GM21526 (cell line): ENCODE data around the gene FMNL2.

Experiments
- ATAC-seq: cut with Tn5 transposase; IDR thresholded peaks from one replicate; pipeline ENCODE4 v1.9.1; 2021; ENCODE audit warnings: moderate library complexity; ENCODE audit not compliant: unreplicated experiment, low FRiP score

Gene FMNL2

DNA sequence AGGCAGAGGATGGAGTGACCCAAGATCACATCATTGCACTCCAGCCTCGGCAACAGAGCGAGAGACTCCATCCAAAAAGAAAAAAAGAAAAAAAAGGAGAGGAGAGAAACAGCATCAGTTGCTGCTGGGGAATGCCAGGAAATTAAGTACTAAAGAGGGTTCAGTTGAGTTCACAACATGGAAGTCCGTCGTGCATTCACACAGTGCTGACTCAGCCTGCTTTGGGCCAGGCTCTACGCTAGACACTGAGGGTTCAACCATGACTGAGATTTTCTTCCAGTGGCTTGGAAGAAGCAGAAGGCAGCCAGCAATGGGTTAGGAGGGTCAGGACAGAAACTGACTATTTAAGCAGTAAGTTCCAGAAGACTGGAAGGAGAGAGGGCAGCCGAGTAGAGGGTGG lies 108.8 kb downstream of the FMNL2 start:
- no peak for ATAC-seq

DNA sequence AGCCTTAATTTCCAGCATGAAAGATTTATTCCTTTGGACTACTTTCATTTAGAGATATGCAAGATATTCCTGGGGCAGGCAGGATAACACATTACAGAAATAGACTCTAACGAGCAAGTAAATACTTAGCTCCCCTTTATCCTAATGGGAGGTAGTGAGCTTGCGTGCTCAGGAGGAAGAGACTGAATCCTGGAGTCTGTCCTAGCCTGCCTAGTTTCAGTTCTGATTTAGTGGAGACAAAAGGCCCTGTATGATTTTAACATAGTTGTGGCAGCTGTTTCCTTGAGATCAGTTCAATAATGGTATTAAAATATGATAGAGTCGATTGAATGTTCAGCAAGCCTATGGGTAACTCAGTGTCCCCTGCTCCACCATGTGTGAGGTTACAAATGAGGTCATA lies 109.5 kb downstream of the FMNL2 start:
- no peak for ATAC-seq

DNA sequence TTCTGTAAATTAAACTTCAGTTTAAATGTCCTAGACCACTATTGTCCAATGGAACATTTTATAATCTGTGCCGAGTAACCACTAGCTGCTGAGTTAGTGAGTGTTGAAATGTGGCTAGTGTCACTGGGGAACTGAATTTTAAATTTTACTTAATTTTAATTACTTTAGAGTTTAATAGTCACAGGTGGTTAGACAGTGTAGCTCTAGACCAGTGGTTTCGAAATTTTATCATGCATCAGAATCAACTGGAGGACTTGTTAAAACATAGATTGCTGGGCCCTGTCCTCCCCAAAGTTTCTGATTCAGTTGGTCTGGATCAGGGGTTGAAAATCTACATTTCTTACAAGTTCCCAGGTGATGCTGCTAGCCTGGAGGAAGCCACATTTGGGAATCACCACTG lies 110.4 kb downstream of the FMNL2 start:
- no peak for ATAC-seq

DNA sequence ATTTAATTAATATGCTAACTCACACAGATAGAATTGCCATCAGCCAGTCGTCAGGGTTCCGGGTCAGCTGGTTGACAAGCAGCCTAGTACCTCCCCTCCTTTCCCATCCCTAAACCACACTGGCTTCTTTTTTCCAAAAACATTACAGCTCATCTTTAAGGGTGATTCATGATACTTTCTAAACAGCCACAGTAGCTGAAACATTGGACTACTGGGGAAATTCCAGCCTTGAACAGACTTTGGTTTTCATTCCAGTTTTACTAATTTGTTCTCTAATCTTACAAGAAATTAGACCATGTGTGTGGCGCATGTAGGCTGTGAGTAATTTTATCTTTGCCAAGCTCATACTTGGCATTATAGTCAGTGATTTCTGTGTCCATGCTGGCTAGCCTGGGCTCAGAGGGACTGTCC lies 110.8 kb downstream of the FMNL2 start:
- ATAC-seq = no peak

DNA sequence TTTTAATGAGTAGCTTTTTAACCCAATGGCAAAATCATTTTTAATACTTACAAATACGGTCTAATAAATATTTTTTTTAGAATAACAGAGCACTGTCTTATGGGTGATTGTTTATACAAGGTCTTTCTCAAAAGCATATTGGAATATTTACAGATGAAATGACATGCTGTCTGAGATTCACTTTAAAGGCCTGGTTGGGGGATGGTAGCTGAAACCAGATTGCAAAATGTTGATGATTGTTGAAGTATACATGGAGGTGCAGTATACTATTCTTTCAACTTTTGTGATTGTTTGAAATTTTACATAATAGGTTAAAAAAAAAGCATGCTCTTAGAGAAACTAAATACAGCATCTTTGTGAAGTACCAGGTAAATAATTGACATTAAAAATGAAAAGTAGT lies 111.2 kb downstream of the FMNL2 start:
- ATAC-seq = no peak

DNA sequence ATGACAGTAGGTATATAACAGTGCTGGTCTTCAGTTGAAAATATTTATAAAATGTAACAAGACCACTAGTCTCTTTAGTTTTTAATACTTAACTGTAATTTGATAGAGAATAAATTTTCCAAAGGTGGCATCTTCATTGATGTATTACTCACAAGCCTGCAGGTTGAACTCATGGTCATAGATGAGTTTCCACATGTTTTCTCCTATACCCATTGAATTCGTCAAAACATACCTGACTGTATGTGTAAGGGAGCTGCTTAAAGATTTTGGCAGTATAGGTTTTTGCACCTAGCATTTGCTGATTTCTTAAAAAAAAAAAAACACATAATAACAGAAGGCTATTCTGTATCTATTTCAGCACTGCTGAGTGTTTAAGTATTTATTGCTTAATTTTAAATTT lies 112.9 kb downstream of the FMNL2 start:
- no peak for ATAC-seq

DNA sequence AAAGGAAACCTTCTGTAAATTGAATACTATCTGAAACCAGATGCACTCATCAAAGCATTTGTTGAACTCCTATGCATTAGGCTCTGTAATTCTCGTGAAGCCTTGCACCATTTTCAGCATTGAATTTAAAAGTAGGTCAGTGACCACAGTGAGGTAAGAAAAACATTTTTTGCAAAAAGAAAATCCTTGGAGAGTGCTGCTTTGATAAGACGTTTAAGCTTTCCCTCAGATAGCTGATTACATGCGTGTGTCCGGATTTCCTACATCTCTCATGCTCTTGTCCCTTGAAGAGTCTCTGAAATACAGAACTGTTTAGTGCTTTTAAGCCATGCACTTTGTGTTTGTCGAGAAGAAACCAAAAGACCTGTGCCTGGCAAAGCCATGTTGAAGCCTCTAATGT lies 113.6 kb downstream of the FMNL2 start:
- ATAC-seq = no peak

DNA sequence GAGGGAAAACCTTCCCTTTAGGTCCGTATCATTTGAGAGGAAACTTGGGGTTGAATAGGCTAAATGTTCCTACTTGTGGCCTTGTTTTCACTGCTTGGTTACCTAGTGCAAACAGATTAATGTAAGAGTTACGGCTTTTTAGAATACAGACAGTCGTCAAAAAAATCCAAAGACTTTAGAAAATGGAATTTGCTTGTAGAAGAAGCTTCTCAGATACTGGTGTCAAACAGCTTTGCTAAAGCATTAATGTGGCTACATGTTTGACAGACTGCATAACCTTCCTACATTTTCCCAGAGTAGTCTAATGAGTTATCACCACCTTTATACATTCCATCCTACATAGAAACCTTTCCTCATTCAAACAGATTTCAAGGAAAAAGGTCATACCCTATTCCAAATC lies 114.6 kb downstream of the FMNL2 start:
- ATAC-seq = no peak

DNA sequence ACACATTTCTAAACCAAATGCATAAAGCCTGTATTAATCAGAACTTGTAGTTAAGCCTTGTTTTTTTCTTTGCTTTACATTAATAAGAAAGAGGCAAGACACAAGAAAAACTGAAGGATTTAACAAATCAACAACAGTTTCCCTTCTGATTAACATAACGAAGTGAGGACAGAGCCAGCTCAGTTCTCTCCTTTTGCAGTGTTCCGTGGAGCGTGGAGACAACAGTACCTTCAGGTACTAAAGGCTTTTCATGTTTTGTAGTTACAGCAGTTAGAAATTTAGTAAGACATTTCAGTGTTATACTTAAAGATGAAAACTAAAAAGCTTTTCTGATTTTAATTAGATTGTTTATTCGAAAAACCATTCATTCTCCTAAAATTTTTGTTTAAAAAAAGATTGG lies 115.2 kb downstream of the FMNL2 start:
- no peak for ATAC-seq

DNA sequence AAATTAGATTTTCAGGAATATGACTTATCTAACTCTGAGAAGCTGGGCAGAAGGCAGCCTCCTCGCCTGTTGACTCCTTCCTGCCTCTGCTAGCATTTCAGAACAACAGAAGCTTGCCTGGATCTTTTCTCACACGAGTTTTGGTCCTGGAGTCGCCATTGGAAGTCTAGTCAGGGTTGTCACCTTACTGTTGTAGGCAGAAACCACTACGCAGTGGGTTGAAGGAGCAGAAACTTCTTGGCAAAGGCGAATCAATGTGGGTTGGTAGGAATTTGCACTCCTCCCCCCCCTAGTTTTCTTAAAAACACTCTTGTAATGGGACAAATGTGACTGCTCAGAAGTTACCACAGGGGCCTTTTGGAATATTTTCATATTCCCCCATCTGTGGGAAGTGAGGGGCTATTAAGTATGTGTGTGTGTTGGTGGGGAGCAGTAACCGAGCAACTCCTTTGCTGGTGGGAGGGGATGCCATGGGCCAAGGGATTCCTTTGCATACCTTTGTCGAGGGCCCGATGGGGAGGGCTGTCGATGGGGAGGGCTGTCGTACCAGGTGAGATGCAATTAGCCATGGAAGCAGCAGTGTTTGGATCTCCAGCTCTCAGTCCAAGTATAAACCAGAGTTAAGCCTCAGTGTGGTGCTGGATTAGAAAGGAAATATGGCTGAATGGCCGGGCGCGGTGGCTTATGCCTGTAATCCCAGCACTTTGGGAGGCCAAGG lies 117.4 kb downstream of the FMNL2 start:
- no peak for ATAC-seq

DNA sequence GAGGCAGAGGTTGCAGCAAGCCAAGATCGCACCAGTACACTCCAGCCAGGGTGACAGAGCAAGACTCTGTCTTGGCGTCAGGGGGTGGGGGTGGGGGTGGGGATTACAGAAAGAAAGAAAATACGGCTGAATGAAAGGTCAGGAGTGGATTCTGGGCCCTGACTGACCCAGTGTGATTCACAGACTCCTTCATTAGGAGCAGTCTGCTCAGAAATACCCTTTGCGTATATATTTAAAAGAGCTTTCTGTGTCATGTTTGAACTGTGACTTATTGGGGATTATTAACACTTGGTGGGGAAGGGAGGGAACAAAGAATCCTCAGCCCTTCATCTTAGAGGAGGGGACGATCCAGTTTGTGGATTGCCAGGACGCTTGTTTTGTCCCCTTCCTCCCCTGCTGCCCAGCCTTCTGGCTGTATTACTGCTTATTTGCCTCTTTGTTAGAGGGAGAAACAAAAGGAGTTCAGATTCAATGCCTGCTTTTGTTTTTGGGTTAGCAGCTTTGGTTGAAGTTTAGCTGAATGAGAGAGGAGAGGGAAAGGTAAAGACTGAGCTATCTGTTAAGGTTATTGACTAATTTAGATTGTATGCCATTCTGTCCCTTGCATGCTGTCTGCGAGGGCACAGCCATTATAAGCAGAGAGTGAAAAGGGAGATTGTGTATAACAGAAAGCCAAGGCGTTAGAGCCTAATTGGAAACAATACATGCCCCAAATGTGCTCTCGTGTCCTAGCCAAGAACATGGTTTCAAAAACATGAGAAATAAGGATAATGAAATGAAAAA lies 118.3 kb downstream of the FMNL2 start:
- ATAC-seq = no peak

DNA sequence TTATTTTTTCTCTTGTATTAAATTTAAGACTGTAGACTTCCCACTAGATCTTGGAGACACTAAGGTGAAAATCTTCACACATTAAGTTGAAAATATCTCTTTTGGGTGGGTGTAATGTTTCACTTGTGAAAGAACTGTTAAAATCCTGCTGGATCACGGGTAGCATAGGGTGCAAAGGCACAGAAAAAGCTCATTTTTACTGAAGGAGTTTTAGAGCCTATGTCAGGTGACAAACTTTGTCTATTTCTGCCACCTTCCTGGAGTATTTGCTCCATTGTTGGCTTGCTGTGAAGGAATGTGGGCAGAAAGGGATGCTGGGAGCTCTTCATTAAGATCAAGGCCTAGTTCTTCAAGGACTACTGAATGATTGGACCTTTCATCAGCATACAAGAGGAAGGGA lies 119.4 kb downstream of the FMNL2 start:
- no peak for ATAC-seq

DNA sequence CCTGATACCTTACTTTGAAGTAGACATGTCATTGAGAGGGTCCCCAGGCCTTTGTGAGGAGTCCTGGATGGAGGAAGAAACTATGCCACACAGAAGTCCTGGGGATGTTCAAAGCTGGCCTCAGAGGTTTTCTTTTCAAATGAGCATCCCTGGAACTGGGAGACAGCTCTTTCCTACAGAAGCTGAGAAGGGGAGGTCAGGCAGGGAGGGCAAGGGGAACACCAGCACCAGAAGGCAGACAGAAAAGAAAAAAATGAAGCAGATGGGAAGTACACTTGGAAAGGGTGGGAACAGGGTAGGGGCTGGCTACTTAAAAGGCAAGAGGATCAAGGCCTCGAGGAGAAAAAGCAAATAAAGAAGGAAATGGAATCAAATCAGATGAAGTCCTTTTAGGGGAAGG lies 120.0 kb downstream of the FMNL2 start:
- no peak for ATAC-seq

DNA sequence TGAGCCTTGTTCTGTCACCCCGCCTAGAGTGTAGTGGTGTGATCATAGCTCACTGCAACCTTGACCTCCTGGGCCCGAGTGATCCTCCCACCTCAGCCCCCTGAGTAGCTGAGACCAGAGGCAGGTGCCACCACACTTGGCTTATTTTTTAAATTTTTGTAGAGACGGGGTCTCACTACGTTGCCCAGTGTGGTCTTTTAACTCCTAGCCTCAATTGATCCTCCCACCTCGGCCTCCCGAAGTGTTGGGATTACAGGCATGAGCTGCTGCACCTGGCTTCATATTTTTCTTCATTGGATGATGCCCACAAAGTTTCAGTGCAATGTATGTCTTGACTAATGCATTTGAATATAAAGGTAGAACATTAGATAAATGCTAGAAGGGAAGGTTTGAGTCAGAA lies 120.8 kb downstream of the FMNL2 start:
- no peak for ATAC-seq

DNA sequence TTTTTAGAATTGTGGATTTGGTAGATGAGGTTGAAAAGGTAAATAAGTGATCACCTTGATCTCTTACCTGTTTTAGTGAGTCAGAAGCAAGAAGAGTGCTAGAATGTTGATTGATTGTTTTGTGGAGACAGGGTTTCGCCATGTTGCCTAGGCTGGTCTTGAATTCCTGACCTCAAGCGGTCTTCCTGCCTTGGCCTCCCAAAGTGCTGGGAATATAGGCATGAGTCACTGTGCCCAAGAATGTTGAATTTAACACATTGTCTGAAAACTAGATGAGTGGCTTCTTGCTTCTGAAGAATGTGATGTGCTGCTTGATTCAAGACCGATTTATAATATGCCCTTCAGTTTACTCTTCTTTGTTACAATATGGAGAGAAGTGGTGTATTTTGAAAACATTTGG lies 121.3 kb downstream of the FMNL2 start:
- ATAC-seq = no peak

DNA sequence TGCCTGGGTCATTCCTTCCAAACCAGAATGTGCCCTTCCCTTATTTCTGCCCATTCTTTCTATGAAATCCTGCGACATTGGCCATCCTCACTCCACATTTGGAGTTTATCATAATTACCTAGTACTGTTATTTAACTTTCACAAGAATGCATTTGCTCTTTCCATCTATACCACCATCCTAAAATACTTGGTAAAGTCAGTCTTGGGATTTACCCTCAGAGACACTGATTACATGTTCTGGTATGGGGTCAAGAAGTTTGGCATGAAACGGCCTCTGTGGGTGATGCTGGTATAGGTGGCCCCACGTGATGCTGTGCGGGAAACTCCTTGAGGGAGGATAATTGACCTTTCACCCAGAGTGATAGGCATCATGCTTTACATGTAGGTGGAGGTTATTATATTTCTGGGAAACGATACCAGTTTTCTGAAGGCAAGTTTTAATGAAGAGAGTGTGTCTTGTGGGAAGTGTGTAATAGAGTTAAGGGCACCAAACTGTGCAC lies 123.5 kb downstream of the FMNL2 start:
- ATAC-seq = no peak

DNA sequence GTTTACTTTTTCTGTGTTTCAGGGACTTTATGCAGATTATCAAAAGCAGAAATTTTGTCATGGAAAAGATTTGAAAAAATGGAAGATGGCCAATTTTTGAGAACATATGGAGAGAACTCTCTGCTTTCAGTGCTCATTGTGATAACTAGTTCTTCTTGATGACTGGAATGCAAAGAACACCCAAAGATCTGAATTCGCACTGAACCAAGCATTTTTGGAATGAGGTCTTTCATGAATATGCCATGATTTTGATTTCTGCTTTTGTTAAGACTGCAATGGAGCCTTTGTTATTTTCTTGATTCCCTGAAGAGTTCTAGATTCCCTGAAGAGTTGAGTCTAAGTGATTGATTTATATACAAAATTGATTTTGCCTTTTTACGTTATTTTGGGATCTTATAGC lies 124.1 kb downstream of the FMNL2 start:
- ATAC-seq = no peak

DNA sequence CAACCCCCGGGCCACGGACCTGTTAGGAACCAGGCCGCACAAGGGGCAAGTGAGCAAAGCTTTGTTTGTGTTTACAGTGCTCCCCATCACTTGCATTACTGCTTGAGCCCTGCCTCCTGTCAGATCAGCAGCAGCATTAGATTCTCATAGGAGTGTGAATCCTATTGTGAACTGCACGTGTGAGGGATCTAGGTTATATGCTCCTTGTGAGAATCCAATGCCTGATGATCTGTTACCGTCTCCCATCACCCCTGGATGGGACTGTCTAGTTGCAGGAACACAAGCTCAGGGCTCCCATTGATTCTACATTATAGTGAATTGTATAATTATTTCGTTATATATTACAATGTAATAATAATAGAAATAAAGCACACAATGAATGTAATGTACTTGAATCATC lies 125.6 kb downstream of the FMNL2 start:
- no peak for ATAC-seq

DNA sequence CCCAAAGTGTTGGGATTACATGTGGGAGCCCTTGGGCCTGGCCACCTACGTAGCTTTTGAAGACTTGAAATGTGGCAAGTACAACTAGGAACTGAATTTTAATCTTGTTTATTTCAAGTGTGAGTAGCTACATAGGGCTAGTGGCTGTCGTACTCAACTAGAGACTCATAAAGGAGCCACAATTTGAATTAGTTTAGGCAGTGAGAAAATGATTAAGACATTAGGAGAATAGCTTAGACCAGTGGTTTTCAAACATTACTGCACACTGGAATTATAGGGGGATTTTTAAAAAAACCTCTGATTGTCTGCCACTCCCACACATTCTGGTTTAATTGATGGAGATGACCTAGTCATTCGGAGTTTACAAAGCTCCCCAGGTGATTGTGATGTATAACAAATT lies 127.1 kb downstream of the FMNL2 start:
- no peak for ATAC-seq

DNA sequence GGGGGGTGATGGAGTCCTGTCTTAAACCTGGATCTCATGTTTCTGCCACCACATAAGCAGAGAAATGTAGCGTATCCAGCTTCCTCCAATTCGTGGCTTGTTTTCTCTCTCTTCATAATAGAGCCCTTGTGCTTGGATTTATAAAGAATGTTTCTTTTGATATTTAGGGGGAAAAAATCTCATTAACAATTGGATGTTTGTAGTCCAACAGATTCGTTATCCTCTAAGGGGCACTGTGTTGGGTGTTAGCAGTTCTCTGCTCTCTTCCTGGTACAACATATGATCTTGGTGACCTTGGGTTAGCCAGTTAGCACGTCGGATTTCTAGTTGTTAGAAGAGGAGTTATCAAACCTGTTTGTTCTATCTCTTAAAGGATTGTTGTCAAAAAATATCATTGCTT lies 127.8 kb downstream of the FMNL2 start:
- ATAC-seq = no peak

DNA sequence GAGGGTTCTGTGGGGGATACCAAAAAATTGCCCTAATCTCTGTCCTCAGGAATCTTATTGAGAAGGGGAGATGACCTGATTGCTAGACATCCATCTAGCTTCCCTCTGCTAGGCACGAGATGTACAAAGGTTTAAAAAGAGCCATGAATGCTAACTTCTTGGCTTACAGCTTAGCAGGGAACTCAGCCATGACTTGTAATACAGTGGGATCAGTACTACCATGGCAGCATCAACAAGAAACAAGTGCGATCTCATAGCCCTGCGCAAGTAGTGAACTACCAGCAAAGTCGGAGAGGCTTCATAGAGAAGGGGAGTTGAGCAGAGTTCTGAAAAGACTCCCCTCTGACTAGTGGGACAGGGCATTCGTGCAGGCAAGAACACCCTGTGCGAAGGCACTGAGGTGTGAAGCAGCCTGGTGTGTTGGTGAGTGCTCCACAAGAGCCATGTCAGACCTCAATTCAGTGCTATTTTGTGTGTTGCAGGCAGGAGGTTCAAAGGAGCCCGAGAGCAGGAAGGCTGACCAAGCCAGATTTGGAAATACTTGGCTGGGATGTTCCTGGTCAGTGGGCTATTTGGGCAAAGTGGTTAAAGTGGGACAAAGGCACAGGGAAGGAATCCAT lies 130.0 kb downstream of the FMNL2 start:
- ATAC-seq = no peak

DNA sequence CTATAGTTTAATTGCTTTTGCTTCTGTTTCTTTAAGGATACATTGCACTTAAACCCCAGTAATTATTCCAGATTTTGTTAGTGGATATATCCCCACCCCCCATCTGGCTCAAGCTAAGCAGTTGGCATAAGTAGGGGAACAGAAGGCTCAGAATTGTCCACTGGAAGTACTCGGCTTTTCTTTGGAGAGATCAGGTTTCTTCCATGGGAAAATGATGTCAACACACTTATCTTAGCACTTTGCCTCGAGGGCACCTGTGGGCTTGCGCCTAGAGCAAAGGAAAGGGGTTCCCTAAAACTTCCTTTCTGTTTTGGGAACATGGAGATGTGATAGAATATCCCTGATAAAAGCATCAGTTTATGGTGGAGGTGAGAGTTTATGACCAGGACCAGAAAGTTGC lies 130.6 kb downstream of the FMNL2 start:
- no peak for ATAC-seq
